RCC 7860 (cell line): ENCODE measurements around the gene GPN3.
"Not testable (repeated sequence)": the region's sequence is repeated elsewhere in the genome, so short reads cannot be mapped to it uniquely, and the experiment has no call there.

Experiments used
- DNase-seq: peaks from one replicate; pipeline ENCODE4 v3.0.0-alpha.2; 2015; ENCODE audit warnings: low spot score
- FAIRE-seq: peaks from 2 replicates; lab custom pipeline; 2012; peaks lifted over from hg19 to GRCh38; lab: Jason Lieb, UNC

Gene GPN3

GRCh38 chr12:110449799-110450497 lies 18.1 kb downstream of the GPN3 start, which contains the start of gene ARPC3:
Gene ARPC3, minus strand, starts transcription at chr12:110450337. Its CDS starts 77 bp downstream, at chr12:110450260.
- peak; percentile 99 for DNase-seq
- FAIRE-seq, result peak; percentile 50

GRCh38 chr12:110444455-110444854 lies 23.6 kb downstream of the GPN3 start:
- FAIRE-seq (no peak), DNase-seq (no peak)

GRCh38 chr12:110436231-110436630 lies 31.8 kb downstream of the GPN3 start:
- no peak for FAIRE-seq
- DNase-seq, result no peak

GRCh38 chr12:110431957-110432587 lies 36.0 kb downstream of the GPN3 start:
- peak; percentile 48 for FAIRE-seq
- DNase-seq, result no peak

GRCh38 chr12:110429676-110430075 lies 38.4 kb downstream of the GPN3 start:
- FAIRE-seq, DNase-seq: not testable (repeated sequence)

- no peak for DNase-seq
These were observed 41.7 kb downstream of the GPN3 start for GRCh38 chr12:110426406-110426805.

GRCh38 chr12:110424237-110424636 lies 43.8 kb downstream of the GPN3 start:
- DNase-seq, result no peak
- FAIRE-seq, result no peak

More at GRCh38 chr12:110426406-110426805, 41.7 kb downstream of the GPN3 start:
- no peak for FAIRE-seq

- no peak for DNase-seq
- FAIRE-seq, result no peak
These were observed 46.4 kb downstream of the GPN3 start for GRCh38 chr12:110421701-110422100.

- DNase-seq, result no peak
- no peak for FAIRE-seq
These were observed 46.8 kb downstream of the GPN3 start for GRCh38 chr12:110421159-110421661.

- not testable (repeated sequence) for FAIRE-seq, DNase-seq
These were observed 47.4 kb downstream of the GPN3 start for GRCh38 chr12:110420644-110421043.

- DNase-seq, FAIRE-seq: not testable (repeated sequence)
These were observed 50.9 kb downstream of the GPN3 start for GRCh38 chr12:110417113-110417512.

- DNase-seq, FAIRE-seq: not testable (repeated sequence)
These were observed 58.0 kb downstream of the GPN3 start for GRCh38 chr12:110410086-110410485.

GRCh38 chr12:110405126-110405662 lies 62.9 kb downstream of the GPN3 start:
- DNase-seq, FAIRE-seq: not testable (repeated sequence)

GRCh38 chr12:110403976-110404682 lies 63.9 kb downstream of the GPN3 start:
- DNase-seq, result peak; percentile 53
- FAIRE-seq, result no peak

GRCh38 chr12:110403146-110403975 lies 64.7 kb downstream of the GPN3 start, which contains the start of gene ANAPC7:
Gene ANAPC7, minus strand, starts transcription at chr12:110403708. Its CDS starts 81 bp downstream, at chr12:110403627.
- peak; percentile 72 for DNase-seq
- FAIRE-seq, result no peak
